ENCODE data around the gene C10orf90.

C10orf90 gene

DNA sequence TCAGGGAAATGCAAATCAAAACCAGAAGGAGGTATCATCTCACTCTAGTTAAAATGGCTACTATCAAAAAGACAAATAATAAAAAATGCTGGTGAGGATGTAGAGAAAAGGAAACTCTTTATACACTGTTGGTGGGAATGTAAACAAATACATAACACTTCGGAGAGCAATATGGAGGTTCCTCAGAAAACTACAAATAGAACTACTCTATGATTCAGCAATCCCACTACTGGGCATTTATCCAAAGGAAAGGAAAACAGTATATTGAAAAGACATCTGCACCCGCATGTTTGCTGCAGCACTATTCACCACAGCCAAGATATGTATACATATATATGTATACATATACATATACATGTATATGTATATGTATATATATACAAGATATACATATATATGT is 94.2 kb downstream of the C10orf90 start:
- TF ChIP-seq POLR2A (IDR thresholded peaks at IDR 0.05; ENCODE audit: extremely low read depth, insufficient read length), result no peak
- TF ChIP-seq MYC (IDR thresholded peaks at IDR 0.05; ENCODE audit: low read depth, low read length), result no peak
- TF ChIP-seq, protein P1, sequence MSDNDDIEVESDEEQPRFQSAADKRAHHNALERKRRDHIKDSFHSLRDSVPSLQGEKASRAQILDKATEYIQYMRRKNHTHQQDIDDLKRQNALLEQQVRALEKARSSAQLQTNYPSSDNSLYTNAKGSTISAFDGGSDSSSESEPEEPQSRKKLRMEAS (IDR thresholded peaks at IDR 0.05; ENCODE audit: low read depth, low read length), result no peak
- TF ChIP-seq CTCF (IDR thresholded peaks at IDR 0.05; ENCODE audit: low read depth, low read length), result no peak
- DNase-seq (ENCODE audit: low read depth), result no peak
- H3K4me3 ChIP-seq (ENCODE audit: low read depth, low read length), result no peak overlapping the region

GRCh38 chr10:126570621-126571602 is 99.6 kb downstream of the C10orf90 start:
- H3K4me3 ChIP-seq (ENCODE audit: low read depth, low read length), result no peak overlapping the region
- no peak for TF ChIP-seq MYC (IDR thresholded peaks at IDR 0.05; ENCODE audit: low read depth, low read length)
- TF ChIP-seq, protein P1 (IDR thresholded peaks at IDR 0.05; ENCODE audit: low read depth, low read length), result no peak
- no peak for TF ChIP-seq POLR2A (IDR thresholded peaks at IDR 0.05; ENCODE audit: extremely low read depth, insufficient read length)
- no peak for TF ChIP-seq CTCF (IDR thresholded peaks at IDR 0.05; ENCODE audit: low read depth, low read length)
- DNase-seq (ENCODE audit: low read depth), result no peak

DNA sequence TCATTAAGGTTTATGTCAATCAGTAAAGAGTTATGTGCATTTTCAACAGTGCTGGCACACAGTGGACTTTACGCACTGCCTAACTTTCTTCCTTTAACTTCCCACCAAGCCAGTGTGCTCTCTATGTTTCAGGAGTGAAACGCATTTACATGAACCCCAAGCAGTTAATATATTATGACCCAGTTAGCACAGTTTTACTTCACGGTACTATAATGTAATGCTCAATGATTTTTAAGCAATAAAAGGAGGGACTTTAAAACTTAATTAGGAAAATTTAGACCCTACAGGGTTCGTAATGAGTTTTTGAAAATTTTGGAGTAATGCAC is 100.3 kb downstream of the C10orf90 start:
- no peak overlapping the region for H3K4me3 ChIP-seq (ENCODE audit: low read depth, low read length)
- TF ChIP-seq, protein P1 (IDR thresholded peaks at IDR 0.05; ENCODE audit: low read depth, low read length), result no peak
- no peak for TF ChIP-seq CTCF (IDR thresholded peaks at IDR 0.05; ENCODE audit: low read depth, low read length)
- no peak for TF ChIP-seq MYC (IDR thresholded peaks at IDR 0.05; ENCODE audit: low read depth, low read length)
- no peak for TF ChIP-seq POLR2A (IDR thresholded peaks at IDR 0.05; ENCODE audit: extremely low read depth, insufficient read length)
- no peak for DNase-seq (ENCODE audit: low read depth)

DNA sequence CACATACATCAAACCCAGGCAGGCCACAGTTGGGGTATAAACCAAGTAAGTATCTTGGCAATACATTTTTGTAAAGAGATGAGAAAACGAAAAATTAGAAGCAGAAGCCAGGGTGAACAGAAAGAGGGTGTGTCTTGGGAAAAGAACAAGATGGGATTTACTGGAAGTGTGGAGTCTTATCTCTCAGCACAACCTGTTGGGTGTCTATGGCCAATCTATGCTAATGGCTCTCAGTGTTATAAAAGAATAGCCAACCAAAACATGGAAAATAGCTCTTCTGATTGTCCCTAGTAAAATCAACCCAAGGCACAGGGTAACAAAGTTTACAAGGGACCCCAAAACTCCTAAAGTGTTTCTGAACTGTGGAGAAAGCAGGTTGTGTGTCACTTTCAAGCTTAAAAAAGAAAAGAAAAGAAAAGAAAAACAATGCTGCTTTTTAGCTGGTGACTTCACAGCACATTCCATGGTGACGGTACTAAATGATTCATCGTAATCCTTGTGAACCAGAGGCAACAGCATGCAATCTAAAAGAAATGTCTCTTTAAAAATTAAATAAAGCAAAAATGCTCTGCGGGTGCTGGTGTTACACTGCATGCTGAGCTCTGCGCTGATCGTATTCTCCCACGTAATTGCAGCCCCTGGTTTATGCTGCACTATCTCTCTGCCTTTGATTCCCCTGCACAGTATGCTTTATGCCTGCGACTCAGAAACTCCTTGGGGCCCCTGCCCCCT is 100.8 kb downstream of the C10orf90 start:
- no peak for TF ChIP-seq MYC (IDR thresholded peaks at IDR 0.05; ENCODE audit: low read depth, low read length)
- no peak for TF ChIP-seq POLR2A (IDR thresholded peaks at IDR 0.05; ENCODE audit: extremely low read depth, insufficient read length)
- TF ChIP-seq, protein P1 (IDR thresholded peaks at IDR 0.05; ENCODE audit: low read depth, low read length), result no peak
- no peak for TF ChIP-seq CTCF (IDR thresholded peaks at IDR 0.05; ENCODE audit: low read depth, low read length)
- no peak for DNase-seq (ENCODE audit: low read depth)
- H3K4me3 ChIP-seq (ENCODE audit: low read depth, low read length), result no peak overlapping the region

GRCh38 chr10:126568809-126569385 is 101.6 kb downstream of the C10orf90 start:
- DNase-seq (ENCODE audit: low read depth), result no peak
- TF ChIP-seq, protein P1 (IDR thresholded peaks at IDR 0.05; ENCODE audit: low read depth, low read length), result no peak
- TF ChIP-seq CTCF (IDR thresholded peaks at IDR 0.05; ENCODE audit: low read depth, low read length) (no peak), MYC (IDR thresholded peaks at IDR 0.05; ENCODE audit: low read depth, low read length) (no peak), POLR2A (IDR thresholded peaks at IDR 0.05; ENCODE audit: extremely low read depth, insufficient read length) (no peak)
- no peak overlapping the region for H3K4me3 ChIP-seq (ENCODE audit: low read depth, low read length)
